HG03520 (cell line): ENCODE data around the gene FLVCR2.
"Not testable (repeated sequence)": the region's sequence is repeated elsewhere in the genome, so short reads cannot be mapped to it uniquely, and the experiment has no call there.

ENCODE experiments used
- ATAC-seq: cut with Tn5 transposase; IDR thresholded peaks from one replicate; pipeline ENCODE4 v1.9.1; 2021; ENCODE audit warnings: mild to moderate bottlenecking, moderate library complexity; ENCODE audit not compliant: unreplicated experiment

Gene FLVCR2

DNA sequence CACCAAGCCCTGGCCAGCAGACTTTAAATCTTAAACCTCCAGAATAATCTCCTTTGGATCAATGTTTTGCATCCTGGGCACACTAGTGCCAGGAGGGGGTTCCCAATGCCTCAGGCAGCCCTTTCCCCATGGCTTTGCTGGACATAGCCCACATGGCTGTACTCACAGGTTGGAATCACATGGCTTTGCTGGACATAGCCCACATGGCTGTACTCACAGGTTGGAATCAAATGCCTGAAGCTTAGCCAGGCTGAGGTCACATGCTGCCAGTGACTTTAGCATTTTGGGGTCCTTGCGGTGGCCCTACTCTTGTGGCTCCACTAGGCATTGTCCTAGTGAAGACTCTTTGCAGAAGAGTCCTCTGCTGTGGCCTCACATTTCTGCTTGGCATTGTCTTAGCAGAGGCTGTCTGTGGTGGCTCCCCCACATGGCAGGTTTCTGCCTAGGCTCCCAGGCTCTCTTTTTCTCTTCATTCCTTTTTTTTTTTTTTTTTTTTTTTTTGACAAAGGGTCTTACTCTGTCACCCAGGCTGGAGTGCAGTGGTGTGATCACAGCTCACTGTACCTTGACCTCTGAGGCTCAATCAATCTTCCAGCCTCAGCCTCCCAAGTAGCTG lies 13.0 kb downstream of the FLVCR2 start:
- ATAC-seq, result no peak

DNA sequence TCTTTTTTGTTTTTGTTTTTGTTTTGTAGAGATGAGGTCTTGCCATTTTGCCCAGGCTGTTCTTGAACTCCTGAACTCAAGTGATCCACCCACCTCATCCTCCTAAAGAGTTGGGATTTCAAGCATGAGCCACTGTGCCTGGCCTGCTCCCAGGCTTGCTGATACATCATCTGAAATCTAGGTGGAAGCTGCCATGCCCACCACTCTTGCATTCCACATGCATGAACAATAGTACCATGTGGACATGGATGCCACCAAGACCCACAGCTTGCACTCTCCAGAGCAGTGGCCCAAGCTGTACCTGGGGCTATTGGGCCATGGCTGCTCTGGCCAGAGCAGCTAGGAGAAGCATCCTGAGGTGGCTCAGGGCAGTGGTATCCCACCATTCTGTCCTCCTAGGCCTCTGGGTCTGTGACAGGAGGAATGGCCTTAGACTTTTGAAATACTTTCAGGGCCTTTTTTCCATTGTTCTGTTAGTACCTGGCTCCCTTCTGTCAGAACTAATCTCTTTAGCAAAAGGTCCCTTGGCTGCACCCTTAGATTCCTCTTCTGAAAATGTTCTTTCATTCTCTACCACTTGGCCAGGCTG lies 13.7 kb downstream of the FLVCR2 start:
- ATAC-seq, result no peak

DNA sequence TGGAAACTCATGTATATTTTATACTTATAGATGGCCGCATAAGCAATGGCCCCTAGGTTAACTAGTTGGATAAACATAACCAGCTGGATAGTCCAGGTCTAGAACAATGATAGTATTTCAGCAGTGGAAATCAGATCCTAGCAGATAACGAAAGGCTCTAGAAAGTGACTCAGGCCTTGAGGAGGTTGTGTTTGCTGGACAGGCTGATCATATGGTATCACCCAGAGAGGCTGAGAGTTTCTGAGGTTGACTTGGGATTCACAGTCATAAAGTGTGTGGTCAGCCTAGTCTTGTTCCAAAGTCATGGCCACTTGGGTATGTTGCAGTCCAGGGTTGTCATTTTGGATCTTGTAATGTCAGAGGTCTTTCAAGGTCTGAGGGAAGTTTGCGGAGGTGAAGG lies 16.8 kb downstream of the FLVCR2 start:
- ATAC-seq, result no peak

DNA sequence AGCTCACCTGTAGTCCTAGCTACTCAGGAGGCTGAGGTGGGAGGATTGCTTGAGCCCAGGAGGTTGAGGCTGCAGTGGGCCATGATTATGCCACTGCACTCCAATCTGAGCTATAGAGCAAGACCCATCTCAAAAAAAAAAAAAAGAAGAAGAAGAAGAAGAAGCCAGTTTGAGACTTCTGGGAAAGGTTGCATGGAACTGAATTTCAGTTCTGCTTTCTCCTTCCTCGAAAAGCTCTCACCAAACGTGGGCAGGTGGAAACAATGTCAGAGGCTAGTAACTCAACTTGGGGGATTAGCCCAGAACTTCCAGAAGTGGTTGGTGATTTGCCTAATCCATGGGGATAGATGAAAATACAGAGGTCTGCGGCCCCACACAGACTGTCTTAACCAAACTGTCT lies 18.7 kb downstream of the FLVCR2 start:
- ATAC-seq, result no peak

DNA sequence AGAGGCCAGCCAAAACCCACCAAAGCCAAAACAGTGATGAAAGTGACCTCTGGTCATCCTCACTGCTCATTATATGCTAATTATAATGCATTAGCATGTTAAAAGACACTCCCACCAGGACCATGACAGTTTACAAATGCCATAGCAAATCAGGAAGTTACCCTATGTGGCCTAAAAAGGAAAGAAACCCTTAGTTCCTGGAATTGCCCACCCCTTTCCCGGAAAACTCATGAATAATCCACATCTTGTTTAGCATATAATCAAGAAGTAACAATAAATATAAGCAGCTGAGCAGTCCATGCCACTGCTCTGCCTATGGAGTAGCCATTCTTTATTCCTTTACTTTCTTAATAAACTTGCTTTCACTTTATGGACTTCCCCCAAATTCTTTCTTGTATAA lies 21.7 kb downstream of the FLVCR2 start:
- ATAC-seq, result not testable (repeated sequence)

DNA sequence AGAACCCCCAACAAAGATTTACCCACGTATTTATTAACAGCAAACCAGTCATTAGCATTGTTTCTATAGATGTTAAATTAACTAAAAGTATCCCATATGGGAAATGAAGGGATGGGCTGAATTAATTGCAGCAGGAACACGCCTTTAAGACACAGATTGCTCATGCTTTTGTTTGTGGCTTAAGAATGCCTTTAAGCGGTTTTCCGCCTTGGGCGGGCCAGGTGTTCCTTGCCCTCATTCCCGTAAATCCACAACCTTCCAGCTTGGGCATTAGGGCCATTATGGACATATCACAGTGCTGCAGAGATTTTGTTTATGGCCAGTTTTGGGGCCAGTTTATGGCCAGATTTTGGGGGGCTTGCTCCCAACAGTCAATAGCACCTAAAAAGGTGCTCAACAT lies 22.6 kb downstream of the FLVCR2 start:
- ATAC-seq, result not testable (repeated sequence)

DNA sequence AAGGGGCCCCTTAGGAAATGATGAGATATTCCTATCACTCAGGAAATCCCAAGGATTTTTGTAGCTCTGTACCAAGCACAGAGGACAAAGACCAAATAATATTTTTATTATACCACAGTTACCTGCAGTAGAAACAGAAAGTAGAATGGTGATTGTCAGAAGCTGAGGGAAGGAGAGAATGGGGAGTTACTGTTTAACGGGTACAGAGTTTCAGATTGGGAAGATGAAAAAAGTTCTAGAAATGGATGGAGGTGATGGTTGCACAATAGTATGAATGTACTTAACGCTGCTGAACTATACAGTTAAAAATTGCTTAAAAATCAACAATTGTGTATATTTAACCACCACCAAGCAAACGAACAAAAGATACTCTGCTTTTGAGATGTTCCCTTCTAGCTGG lies 24.1 kb downstream of the FLVCR2 start:
- no peak for ATAC-seq

DNA sequence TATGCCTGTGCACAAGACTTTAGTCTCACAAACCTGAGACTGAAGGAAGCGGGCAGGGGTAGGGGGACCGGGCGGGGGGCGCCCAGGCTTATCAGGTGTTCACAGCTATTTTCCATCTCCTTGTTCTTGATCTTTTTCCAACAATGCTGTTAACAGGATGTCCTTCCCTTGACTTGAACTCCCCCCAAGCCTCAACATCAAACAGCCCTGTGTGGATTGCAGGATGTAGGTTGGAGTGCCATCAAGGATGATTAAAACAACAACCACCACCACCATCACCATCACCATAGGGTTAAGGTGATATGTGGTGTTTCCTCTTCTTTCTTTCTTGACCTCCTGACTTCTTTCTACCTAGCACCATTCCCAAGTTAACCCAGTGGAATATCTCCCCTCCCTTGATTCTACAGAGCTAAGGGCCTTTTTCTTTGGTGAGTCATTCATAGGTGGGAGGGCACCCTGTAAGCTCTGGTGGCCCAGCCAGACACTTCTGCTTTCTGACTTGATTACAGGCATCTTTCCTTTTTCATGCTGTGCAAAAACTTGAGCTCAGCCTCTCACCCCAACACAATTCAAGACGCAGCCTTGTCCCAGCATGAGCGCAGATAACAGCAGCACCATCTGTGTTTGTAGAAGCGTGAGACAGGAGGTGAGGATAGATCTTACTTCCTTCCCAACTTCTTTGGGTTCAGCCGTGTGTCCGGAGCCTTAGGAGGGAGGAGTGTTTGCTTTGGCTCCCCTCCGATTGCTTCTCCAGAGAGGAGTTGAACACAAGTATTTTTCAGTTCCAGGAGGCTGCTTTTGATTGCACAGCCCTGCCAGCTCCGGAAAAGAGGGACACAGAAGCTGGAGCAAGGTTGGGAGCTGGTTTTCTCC lies 26.8 kb downstream of the FLVCR2 start:
- no peak for ATAC-seq

DNA sequence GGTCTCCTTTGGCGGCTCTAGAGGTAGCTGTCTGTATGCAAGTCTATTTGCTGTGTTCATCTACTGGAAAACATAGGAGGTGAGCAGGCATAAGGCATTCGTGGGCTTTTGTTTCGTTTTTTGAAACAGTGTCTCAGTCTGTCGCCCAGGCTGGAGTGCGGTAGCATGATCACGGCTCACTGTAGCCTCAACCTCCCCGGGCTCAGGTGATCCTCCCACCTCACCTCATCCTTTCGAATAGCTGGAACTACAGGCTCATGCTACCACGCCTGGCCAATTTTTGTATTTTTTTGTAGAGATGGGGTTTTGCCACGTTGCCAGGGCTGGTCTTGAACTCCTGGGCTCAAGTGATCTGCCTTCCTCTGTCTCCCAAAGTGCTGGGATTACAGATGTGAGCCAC lies 27.5 kb downstream of the FLVCR2 start:
- ATAC-seq, result no peak

DNA sequence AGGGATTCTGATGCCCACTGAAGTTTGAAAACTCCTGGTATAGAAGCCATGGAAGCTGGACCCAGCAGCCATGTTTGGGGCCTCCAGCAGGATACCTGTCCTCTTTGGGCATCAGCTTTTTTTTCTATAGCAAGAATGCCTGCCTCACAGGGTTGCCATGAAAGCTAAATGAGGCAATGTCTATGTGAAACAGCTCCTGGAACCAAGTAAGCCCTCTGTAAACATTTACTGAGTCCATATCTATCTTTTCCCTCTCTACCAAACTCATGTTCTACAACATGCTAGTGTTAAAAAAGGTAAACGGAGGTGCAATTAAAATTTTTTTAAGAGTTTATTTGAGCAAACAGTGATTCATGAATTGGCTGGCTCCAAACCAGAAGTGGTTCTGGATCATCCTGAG lies 28.6 kb downstream of the FLVCR2 start:
- no peak for ATAC-seq

DNA sequence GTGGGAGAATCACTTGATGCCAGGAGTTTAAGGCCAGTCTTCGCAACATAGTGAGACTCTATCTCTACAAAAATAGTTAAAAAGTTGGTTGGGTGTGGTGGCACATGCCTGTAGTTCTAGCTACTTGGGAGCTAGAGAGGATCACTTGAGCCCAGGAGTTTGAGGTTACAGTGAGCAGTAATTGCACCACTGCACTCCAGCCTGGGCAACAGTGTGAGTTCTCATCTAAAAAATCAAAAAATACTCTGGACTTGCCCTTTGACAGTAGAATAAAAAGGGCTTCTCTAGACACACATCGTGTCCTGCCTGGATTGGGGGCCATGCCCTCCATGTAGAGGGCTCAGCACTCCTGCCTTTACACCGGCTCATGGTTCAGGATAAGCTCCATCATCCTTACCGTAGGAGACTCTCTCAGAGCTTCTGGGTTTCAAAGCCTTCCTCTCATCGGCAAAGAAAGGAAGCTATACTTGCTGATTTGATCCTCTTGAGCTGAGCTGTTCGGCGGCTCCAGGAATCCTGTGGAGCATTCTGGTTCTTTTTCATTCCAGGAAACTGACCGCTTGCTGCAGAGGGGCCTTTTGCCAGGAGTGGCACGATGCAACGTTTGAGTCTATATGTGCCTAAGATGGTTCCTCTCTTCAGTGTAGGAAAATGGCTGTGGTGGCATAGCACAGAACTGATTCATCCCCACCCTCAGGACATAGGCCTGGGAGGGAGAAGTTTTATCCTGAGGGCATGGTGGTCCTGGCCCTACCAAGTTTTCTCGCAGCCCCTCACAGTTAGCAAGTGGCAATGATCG lies 29.6 kb downstream of the FLVCR2 start:
- no peak for ATAC-seq

DNA sequence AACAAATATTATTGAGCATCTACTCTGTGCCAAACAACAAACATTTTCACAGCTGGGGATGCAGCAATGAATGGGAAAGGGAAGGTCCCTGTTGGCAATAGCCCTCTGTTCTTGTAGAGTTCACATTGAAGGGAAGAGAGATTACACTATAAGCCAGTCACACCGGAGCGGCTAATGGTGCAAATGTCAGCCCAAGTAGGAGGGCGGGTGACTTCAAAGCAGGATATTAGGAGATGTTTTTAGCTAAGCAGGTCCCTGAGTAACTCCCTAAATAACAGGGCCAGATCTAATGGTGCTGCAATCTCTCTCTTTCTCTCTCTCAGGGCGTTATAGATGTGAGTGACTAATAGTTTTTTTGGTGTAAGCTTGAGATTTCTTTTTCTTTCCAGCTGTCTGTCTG lies 30.7 kb downstream of the FLVCR2 start:
- no peak for ATAC-seq

DNA sequence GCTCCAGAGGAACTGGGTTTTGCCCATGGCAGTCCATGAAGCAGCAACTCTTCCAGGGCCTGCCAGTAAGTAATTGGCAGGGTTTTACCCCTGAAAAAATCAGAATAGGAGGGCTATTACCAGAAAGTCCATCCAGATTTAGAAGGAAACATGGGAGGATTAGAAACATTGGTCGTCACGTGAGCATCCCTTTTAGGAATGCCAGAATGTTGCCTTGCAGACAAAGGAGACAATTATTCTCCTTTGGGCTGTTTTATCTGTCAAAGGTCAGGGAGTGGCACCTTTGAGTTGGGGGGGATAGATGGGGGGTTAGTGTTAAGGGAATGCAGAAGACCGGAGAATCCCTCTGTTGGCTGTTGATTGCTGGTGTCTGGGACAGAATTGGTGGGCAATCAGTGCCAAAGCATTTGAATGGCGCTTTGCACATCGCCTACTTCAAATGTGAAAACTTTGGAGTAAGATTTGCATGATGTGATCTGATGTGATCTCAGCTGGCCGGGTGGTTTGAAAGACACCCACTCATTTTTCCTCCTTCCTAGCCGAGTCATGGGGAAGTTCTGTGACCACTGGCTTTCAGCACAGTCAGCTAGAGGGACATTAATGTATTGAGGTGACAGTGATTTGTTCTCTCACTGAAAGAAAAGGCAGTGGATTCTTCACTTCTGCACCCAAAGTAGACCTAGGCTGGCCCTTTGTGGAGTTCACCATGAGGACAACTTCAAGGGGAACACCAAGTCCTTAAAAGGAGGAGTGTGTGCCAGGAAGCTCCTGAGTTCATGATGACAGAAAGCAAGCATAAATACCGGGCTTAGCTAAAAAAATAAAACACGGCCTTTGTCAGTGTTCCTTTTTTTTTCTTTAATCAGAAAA lies 31.4 kb downstream of the FLVCR2 start:
- ATAC-seq, result no peak

DNA sequence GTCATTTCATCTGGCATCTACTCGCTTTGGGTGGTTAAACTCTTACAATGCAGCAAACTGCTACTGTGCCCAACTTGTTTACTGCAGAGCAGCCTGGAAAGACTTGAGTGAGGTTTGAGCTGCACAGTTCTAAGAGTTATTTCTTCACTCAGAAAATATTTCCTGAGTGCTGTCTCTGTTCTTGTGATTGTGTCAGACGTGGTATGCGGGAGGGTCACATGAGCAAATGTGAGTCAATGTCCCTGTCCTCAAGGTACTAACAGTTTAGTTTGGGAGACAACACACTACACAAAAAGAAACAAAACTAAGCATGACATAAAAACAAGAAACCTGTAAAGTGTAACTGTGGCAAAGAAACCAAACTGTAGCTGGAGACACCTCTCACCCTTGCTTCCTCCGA lies 32.4 kb downstream of the FLVCR2 start:
- ATAC-seq, result no peak

DNA sequence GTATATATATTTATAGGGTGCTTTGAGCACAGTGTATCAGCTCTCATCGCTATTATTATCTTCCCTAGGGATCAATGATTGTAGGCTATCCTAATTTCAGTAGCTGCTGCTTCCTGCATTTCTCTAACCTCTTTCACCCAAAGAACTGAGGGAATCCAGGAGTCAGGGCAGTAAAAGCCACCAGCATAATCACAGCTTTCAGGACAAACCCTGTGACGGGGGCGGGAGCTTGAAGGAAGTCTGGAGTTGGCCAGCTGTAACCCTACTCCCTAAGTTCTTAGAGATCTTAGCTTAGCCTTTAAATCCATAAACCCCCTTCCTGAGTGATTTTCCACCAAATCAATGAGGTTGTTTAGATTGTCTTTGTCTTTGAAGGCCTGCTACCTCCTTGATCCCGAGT lies 33.7 kb downstream of the FLVCR2 start:
- no peak for ATAC-seq

DNA sequence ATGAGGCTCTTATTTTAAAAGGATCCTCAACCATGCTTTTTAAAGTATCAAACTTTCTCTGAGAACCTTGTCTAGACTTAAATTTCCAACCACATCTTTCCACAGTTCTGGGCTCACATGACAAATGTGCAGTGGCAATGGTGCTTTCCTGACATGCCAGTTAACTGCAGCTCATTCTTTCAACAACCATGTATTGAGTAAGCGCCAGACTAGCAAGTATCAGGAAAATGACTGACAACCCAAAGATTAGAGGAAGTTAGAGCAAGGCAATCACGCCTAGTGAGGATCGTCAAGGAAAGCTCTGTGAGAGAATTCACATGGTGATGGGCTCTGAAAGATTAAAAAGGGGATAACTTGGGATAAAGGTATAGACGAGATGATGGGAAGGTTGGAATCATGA lies 35.8 kb downstream of the FLVCR2 start:
- ATAC-seq, result no peak

DNA sequence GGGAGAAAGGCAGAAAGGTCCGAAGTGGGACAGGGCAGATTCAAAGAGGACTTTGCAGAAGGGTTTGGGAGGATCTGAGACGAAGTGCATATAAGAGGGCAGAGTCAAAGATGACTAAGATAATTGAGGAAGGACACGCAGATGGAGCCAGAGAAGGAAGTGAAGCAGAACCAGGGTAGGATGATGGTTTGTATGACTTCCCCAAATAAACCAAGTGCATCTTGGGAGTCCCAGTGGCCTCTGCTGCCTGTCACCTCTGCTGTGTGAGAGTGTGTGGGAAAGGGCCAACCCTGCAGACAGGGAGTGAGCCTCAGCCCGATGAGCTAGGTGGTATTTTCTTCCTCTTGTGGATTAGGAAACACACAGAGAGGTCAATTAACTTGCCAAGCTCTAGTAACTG lies 36.8 kb downstream of the FLVCR2 start:
- ATAC-seq, result no peak

DNA sequence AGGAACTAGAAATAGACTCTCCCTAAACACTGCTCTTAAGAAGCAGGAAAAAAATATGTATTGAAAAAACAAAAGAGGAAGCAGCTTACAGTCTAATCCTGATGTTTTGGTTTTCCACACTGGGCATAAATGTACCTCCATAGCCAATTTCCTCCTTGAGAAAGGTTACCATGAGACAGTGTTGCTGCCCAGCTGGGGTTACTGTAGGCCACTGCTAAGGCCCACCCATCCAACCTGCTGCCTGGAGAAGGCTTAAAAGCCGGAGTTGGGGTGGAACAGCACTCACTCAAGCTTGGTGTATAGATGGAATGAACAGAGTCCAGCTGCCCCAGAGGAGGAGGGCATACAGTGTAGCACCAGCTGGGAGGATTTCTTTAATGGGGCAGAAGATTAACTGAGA lies 41.1 kb downstream of the FLVCR2 start:
- no peak for ATAC-seq

DNA sequence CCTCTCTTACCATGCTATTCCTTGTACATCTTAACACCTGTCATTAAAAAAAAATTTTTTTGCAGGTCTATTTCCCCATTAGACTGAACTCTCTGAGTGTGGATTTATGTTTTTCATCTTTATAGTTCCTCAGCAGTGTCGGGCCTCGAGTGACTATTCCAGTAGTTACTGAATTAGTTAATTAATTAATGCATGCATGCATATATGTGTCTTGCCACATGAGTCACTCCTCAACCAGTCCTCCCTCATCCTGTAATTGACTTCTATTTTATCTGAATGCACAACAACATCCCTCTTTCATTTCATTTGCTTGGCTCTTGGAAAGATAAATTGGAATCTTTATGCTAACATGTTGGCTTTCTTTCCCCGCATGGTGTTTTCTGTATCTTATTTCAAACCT lies 46.6 kb downstream of the FLVCR2 start:
- ATAC-seq, result no peak

DNA sequence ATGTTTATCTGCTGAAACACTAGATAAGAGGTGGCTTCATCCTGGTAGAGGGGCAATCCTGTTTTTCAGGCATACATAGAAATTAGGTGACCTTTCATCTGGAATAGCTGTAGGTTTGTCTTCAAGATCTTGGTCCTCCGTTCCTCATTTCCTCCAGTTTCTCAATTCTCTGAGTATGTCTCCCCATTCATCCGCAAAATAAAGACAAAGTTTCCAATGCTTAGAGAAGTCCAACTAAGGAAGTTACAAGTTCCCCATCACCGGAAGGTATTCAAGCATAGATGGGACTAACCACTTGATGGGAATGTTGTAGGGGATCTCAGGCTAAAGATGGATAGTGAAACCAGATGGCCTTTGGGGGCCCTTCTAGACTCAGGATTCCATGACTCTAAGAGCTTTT lies 48.0 kb downstream of the FLVCR2 start:
- ATAC-seq, result no peak

DNA sequence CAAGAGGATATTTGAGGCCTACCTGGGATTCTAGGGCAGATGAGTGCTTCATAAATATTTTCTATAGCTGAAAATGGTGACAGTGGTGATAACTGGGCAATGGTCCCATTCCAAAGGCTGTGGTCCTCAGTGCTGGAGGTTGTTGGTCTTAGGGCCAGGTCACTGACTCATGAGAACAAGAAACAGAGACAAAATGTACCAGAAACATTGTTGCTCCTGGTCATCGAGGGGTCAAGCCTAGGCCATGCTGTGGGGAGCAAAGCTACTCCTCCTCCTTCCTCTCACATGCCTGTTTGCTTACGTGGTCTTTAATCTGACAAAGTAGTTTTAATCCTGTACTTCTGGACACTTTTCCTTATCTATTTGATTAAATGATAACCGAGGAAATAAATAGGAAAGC lies 48.4 kb downstream of the FLVCR2 start:
- ATAC-seq, result no peak
